Calu3 (cell line): Measurements from ENCODE around the gene SHISA6. TPM values are rescaled to one million over a fixed set of nuclear protein-coding genes. Genes with fewer than 3 reads are reported as not detected.

Source experiments
- BruUV-seq: library from RNA; stranded (reverse); fragments of 400-500 nt; replicated peaks from 2 replicates; lab custom pipeline; 2021; lab: Mats Ljungman, UMichigan
- CTCF ChIA-PET: fragments of 300-600 bp; sonication (Branson Sonifier 250); formaldehyde crosslinking; loops from one replicate; lab custom pipeline; 2022; ENCODE audit warnings: antibody characterized with exemption; lab: Charles Lee
- DNase-seq: peaks from one replicate; pipeline ENCODE4 v3.0.0; 2022
- H3K27ac Mint-ChIP-seq: one replicate; pipeline ENCODE4 v1.8.0; 2022; ENCODE audit warnings: mixed read lengths; ENCODE audit not compliant: unreplicated experiment
- H3K27me3 Mint-ChIP-seq: one replicate; pipeline ENCODE4 v1.8.0; 2022; ENCODE audit warnings: mixed read lengths; ENCODE audit not compliant: unreplicated experiment
- H3K36me3 Mint-ChIP-seq: one replicate; pipeline ENCODE4 v1.8.0; 2022; ENCODE audit warnings: mild to moderate bottlenecking, moderate library complexity, mixed read lengths; ENCODE audit not compliant: insufficient read depth, unreplicated experiment
- H3K4me1 Mint-ChIP-seq: one replicate; pipeline ENCODE4 v1.8.0; 2022; ENCODE audit warnings: mild to moderate bottlenecking, low read depth, mixed read lengths; ENCODE audit not compliant: unreplicated experiment
- H3K4me3 Mint-ChIP-seq: one replicate; pipeline ENCODE4 v1.8.0; 2022; ENCODE audit warnings: mild to moderate bottlenecking, low read depth, moderate library complexity, mixed read lengths; ENCODE audit not compliant: unreplicated experiment
- H3K9me3 Mint-ChIP-seq: one replicate; pipeline ENCODE4 v1.8.0; 2022; ENCODE audit warnings: low read depth, mixed read lengths; ENCODE audit not compliant: unreplicated experiment
- intact Hi-C: fragments of 100-400 bp; cut with micrococcal nuclease; formaldehyde crosslinking; loops from one replicate; pipeline ENCODE4 v1.10.0; 2022; ENCODE audit not compliant: unreplicated experiment
- total RNA-seq: library from RNA; stranded (reverse); gene quantifications from 2 replicates; pipeline ENCODE4 v1.2.3, GENCODE V29; 2022
- TF ChIP-seq, protein P1 (sequence below): fragments of 200-600 bp; IDR thresholded peaks from one replicate; pipeline ENCODE4 v1.8.0; 2022; ENCODE audit warnings: antibody characterized with exemption; ENCODE audit not compliant: unreplicated experiment

The SHISA6 gene
- total RNA-seq, 1 experiment from 2014 or later: not detected

DNA sequence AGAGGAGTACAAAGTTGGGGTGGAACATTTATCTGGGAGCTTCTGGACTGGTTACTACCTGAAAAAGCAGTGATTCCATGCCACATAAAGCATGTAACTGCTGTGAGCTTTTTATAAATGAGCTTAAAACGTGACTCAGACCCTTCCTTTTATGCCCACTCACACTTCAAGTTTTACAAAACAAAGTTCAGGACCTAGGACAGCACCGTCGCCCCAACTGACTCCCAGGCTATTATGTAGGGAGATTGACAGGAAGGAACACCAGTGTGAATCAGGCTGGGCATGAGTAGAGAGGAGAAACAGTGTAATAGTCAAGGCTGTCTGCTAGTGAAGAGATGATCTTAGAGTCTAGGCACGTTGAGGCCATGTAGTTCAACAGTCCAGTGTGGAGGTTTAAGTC lies 265.6 kb downstream of the SHISA6 start:
- H3K27me3 Mint-ChIP-seq: no peaks in the 10 kb centered on the region
- CTCF ChIA-PET: no interaction called here
- BruUV-seq: no TSS peak
- no peak overlapping the region for H3K27ac Mint-ChIP-seq
- TF ChIP-seq, protein P1, sequence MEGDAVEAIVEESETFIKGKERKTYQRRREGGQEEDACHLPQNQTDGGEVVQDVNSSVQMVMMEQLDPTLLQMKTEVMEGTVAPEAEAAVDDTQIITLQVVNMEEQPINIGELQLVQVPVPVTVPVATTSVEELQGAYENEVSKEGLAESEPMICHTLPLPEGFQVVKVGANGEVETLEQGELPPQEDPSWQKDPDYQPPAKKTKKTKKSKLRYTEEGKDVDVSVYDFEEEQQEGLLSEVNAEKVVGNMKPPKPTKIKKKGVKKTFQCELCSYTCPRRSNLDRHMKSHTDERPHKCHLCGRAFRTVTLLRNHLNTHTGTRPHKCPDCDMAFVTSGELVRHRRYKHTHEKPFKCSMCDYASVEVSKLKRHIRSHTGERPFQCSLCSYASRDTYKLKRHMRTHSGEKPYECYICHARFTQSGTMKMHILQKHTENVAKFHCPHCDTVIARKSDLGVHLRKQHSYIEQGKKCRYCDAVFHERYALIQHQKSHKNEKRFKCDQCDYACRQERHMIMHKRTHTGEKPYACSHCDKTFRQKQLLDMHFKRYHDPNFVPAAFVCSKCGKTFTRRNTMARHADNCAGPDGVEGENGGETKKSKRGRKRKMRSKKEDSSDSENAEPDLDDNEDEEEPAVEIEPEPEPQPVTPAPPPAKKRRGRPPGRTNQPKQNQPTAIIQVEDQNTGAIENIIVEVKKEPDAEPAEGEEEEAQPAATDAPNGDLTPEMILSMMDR: no peak
- H3K4me3 Mint-ChIP-seq: no peak overlapping the region
- intact Hi-C loops: no loop called here
- no peaks in the 10 kb centered on the region for H3K4me1 Mint-ChIP-seq
- H3K9me3 Mint-ChIP-seq: peaks cover under 1% of the 10 kb centered on the region
- DNase-seq: no peak
- no peaks in the 10 kb centered on the region for H3K36me3 Mint-ChIP-seq

DNA sequence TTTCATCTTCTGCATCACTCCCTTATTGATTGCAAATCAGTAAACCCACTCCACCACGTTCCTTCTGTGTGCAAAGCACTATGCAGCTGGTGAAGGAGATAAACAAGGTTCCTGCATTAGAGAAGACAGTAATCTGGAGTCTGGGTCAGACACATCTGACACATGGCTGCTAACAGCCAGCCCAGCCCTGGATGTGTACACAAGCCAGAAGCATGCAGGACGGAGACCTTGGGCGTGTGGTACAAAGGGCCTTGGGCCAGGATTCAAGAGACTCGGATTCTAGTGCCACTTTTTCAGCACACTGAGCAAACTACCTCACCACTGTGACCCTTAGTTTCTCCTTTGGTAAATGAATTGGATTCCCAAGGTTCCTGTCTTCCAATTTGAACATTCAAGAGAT lies 270.7 kb downstream of the SHISA6 start:
- H3K4me1 Mint-ChIP-seq: no peaks in the 10 kb centered on the region
- H3K27ac Mint-ChIP-seq: no peak overlapping the region
- intact Hi-C loops: no loop called here
- TF ChIP-seq, protein P1: no peak
- H3K36me3 Mint-ChIP-seq: no peaks in the 10 kb centered on the region
- DNase-seq: no peak
- no peaks in the 10 kb centered on the region for H3K27me3 Mint-ChIP-seq
- H3K9me3 Mint-ChIP-seq: peaks cover 3% of the 10 kb centered on the region
- CTCF ChIA-PET: no interaction called here
- H3K4me3 Mint-ChIP-seq: no peak overlapping the region
- no TSS peak for BruUV-seq

DNA sequence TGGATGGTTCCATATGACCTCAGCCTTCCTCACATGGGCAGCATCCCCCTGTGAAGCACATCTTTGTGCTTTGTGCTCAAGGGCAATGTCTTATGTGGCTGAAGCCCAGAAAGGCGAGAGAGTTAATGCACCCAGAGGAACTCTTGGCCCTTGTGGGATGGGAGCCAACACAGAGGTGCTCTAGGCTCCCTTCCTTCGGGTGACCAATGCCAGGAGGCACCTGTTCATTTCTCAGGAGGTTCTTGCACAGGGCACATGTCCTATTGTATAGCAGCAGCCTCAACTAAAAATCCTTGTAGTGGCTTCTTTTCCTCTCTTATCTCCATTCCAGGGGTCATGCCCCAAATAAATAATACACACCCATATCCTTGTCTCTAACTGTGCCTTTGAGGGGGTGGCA lies 273.6 kb downstream of the SHISA6 start:
- peaks cover 3% of the 10 kb centered on the region for H3K9me3 Mint-ChIP-seq
- no peak for DNase-seq
- intact Hi-C loops: no loop called here
- H3K4me1 Mint-ChIP-seq: no peaks in the 10 kb centered on the region
- no peak overlapping the region for H3K4me3 Mint-ChIP-seq
- H3K27ac Mint-ChIP-seq: no peak overlapping the region
- TF ChIP-seq, protein P1: no peak
- no peaks in the 10 kb centered on the region for H3K27me3 Mint-ChIP-seq
- CTCF ChIA-PET: no interaction called here
- H3K36me3 Mint-ChIP-seq: no peaks in the 10 kb centered on the region
- BruUV-seq: no TSS peak

DNA sequence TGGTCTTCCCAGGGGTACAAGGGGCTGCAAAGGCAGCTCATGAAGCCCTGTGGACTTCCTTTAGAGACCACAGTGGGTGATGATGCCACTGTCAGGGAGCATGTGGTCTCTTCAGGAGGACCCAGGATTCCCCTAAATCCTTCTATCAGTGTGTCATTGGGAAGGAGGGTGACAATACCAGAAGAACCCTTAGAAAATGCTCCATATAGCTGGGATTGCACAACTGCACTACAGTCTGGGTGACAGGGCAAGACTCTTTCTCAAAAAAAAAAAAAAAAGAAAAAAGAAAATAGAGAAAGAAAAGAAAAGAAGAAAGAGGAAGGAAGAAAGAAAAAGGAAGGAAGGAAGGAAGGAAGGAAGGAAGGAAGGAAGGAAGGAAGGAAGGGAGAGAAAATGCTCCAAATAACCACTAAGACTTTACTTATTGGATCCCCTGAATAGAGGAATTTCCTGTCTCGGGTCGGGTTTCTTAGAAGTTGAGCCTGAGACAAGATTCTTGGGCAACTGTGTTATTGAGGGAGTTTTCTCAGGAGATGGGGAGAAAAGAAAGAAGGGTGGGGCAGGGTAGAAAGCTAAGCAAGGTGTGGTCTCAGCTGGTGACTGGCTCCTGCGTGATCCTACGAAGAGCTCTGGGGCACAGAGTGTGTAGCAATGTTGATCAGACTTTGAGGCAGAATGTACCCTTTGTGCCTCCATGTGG lies 274.1 kb downstream of the SHISA6 start:
- CTCF ChIA-PET: no interaction called here
- peaks cover 3% of the 10 kb centered on the region for H3K9me3 Mint-ChIP-seq
- TF ChIP-seq, protein P1: no peak
- H3K4me3 Mint-ChIP-seq: no peak overlapping the region
- H3K27me3 Mint-ChIP-seq: no peaks in the 10 kb centered on the region
- no peaks in the 10 kb centered on the region for H3K36me3 Mint-ChIP-seq
- BruUV-seq: no TSS peak
- H3K4me1 Mint-ChIP-seq: no peaks in the 10 kb centered on the region
- H3K27ac Mint-ChIP-seq: no peak overlapping the region
- intact Hi-C loops: no loop called here
- DNase-seq: no peak
